Stimulated activated CD8-positive, alpha-beta memory T cell treated with anti-CD3 and anti-CD28 coated beads, Interleukin-12 subunit alpha, Interleukin-12 subunit beta, amount 100 ng/mL, for 24 hours (primary cell): Measurements from ENCODE around the gene GCLC.
"Not testable (repeated sequence)": the region's sequence is repeated elsewhere in the genome, so short reads cannot be mapped to it uniquely, and the experiment has no call there.

Experiments
- DNase-seq: peaks from one replicate; pipeline ENCODE4 v3.0.0-alpha.2; 2020; ENCODE audit errors: extremely low read depth

The GCLC gene

DNA sequence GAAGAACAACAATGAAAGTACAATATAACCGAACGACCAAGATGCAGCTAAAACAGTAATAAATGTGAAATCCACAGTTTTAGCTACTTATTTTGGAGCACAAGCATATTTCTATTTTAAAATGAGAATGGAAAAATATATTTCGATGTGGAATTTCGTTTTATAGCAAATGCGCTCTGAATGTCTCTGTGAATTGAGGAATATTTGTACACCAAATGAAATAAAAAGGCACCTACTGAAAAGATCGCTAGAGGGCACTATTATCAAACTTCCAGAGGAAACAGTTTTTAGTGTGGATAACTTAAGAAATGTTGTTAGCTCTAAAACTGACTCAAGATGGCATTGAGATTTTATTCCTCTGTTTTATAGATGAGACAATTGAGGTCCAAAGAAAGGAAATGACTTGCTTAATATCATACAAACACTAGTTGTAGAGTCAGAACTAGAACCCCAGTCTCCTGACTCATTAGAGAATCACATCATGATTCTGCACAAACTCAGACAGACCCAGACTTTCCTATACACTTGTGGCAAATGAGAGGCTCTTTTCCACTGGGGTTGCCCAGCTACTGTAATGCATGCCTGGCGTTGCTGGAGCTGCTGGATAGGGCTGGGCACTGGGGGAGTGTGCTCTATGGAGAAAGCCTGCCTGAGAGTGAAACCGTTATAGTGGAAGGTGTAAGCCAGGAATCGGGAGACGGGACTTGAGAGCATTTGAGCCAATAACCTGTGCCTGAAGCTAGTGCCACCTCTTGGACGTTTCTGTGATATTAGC lies 51.9 kb downstream of the GCLC start:
- DNase-seq: no peak

DNA sequence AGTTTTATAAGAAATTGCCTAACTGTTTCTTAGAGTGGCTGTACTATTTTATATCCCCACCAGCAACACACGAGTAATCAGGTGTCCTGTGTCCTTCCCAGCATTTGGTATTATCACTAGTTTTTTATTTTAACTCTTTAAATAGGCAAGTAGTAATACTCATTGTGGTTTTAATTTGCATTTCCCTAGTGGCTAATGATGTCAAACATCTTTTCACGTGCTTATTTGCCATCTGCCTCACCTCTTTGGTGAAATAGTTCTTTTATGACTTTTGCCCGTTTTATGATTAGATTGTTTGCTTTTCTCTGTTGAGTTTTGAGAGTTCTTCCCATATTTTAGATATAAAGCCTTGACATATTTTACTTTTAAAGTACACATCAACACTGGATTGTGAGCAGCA lies 57.8 kb downstream of the GCLC start:
- no peak for DNase-seq

DNA sequence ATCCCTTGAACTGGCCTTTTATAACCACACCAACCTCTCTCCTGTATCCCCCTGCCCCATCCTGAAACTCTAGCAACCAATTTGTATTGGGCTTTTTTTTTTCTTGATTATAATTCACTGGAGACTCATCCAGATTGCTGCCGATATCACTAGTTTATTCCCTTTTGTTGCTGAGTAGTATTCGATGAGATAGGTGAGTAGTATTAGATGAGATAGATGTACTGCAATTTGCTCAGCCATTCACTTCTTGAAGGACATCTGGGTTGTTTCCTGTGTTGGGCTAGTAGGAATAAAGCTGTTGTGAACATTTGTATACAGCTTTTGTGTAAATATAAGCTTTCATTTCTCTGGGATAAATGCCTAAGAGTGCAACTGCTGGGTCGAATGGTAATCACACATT lies 58.2 kb downstream of the GCLC start:
- no peak for DNase-seq

DNA sequence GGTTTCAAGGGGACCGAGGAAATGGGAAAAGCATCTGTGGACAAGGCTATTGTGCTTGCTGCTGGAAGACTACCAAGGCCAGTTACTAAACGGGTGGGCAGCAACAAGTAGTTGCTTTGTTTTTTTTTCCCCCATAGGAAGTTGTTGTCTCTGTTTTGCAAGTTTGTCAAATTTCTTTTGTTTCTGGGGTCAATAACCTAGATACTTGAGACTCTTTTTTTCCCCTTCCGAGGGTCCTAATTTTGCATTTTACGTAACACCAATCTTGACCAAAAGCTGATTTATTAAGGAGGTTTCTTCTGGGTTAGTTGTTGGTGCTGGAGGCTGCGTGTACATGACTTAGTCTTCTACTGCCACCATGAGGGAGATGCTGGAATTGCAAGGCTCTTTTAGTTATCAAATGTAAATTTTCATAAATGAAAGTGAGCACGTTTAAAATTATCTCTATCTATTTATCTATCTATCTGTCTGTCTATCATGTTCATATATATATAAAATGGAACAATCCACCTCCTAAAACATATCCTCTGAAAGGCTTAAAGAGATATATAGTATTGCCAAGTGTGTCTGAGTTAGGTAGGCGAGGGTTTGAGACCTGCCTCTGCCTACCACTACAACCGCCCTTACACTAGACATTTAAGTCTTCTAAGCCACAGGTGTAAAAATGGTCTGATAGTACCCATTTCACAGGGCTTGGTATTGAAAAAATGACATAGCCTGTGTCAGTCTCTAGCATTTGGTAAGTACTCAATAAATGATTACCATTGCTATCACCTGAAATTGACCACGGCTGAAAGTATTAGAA lies 60.2 kb downstream of the GCLC start:
- DNase-seq: peak; percentile 23

DNA sequence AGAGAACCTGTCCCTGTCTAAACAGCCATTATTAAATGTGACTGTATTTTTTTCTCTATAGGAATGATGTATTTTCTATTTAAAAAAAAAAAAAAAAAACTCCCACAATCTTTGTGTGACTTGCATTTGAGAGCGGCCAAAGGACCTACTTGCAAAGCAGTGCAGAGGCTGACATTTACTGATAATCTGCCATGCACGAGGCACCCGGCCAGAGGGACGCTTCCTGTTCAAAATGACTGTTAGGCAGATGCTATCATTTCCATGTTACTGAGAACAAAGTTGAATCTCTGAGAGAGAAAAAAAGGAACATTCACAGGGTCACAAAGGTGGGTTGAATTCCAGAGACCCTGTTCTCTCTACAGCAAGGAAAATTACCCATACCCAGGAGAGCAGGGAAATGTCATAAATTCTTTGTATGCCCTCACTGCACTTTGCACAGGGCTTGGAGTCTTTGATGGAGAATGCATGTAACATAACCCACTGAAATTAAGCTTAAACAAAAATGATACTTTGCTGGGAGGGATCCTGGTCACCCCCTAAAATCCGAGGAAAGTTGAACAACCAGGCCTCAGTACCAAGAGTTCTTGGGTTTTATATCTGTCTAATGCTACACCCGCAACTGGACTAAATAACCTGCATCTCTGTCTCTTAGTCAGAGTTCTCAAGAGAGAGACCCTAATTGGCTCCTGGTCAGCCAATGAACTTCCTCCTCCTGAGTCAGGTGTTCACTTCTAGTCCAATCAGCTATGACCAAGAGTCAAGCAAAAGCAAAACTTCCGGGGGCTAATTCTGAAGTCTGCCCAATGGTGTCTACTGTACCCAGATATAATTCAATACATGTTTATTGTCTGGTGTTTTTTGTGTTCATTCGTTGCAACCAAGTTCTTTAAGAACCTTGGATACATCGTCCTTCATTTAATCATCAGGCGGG lies 61.2 kb downstream of the GCLC start:
- no peak for DNase-seq

DNA sequence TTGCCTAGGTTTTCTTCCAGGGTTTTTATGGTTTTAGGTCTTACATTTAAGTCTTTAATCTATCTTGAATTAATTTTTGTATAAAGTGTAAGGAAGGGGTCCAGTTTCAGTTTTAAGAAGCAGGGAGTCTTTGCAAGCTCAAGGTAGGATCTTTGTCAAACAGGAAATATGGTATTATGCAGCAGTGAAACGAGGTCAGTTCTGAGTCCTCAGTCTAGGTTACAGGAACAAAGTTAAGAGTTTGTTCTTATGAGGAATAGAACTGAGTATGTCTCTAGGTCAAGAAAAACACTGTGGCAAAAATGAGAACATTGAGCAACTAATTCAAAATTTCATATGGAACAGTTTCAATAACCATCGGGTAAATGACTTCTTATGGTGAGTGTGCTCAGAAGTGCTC lies 63.6 kb downstream of the GCLC start:
- no peak for DNase-seq

DNA sequence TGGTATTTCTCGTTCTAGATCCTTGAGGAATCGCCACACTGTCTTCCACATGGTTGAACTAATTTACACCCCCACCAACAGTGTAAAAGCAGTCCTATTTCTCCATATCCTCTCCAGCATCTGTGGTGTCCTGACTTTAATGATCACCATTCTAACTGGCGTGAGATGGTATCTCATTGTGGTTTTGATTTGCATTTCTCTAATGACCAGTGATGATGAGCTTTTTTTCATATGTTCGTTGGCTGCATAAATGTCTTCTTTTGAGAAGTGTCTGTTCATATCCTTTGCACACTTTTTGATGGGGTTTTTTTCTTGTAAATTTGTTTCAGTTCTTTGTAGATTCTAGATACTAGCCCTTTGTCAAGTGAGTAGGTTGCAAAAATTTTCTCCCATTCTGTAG lies 64.1 kb downstream of the GCLC start:
- not testable (repeated sequence) for DNase-seq

DNA sequence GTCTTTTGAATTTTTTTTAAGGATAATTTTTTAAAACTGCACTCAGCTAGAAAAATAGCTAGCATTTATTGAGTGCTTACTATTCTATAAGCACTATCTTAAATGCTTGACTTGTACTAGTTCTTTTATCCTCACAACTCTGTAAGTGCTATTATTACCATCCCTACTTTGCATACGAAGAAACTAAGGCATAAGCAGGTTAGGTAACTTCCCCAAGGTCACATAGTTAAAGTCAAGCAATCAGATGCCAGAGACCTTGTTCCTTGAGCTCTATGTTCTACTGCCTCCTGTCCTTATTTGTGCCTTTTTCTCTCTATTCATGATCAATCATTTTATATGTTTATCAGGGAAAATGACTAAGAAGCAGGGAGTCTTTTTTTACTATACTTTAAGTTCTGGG lies 65.0 kb downstream of the GCLC start:
- DNase-seq: no peak

DNA sequence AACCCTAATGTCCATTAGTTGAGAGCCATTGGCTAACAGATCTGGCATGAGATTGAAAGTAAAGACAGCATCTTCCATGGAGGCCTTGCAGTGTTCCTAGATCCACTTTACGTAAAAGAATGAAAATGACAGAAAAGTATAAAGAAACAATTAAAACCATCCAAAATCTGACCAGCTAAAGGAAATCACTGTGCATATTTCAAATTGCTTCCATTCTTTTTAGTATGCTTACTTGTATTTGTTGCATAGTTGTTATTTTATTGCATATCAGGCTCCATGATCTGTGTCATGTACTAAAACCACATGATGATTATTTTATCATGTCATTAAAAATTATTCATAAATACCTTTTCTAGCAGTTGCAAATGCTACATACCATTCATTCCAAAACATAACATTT lies 67.9 kb downstream of the GCLC start:
- DNase-seq: no peak

DNA sequence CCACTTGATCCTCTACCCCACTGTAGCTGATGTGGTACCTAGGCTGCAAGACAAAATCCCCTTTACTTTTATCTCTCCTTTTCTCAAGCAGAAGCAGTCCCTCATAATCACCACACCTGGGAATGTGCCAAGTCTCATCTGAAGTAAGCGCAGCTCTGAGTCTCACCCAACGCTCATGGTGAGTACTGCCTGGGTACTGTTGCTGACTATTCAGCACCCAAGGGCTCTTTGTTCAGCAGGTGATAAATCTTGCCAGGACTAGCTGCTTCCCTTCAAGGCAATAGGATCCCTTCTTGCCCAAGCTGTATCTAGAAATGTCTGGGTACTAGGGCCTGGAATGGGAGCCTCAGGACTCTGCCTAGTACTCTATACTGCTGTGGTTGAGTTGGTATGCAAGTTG lies 70.9 kb downstream of the GCLC start:
- no peak for DNase-seq

DNA sequence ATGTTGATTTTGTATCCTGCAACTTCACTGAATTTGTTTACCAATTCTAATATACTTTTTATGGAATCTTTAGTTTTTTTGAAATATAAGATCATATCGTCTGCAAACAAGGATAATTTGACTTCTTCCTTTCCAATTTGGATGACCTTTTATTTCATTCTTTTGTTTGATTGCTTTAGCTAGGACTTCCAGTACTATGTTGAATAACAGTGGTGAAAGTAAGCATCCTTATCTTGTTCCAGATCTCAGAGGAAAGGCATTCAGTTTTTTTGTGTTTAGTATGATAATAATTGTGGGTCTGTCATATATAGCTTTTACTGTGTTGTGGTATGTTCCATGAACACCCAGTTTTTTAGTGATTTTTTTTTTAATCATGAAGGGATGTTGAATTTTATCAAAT lies 75.7 kb downstream of the GCLC start:
- no peak for DNase-seq

DNA sequence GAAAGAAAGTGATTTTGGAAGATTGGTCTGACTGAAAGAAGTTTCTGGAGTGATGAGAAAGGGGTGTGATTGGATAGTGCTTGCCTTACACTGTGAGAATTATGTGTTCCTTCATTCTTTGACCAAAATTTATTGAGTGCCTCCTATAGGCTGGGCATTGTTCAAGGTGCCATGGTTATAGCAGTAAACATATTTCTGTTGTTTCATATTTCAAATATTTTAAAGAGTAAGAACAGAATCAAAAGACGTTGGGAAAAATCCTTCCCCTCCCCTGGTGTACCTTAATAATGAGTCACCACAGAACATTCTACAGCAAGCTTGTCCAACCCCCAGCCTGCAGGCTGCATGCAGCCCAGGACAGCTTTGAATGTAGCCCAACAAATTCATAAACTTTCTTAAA lies 78.6 kb downstream of the GCLC start:
- no peak for DNase-seq

DNA sequence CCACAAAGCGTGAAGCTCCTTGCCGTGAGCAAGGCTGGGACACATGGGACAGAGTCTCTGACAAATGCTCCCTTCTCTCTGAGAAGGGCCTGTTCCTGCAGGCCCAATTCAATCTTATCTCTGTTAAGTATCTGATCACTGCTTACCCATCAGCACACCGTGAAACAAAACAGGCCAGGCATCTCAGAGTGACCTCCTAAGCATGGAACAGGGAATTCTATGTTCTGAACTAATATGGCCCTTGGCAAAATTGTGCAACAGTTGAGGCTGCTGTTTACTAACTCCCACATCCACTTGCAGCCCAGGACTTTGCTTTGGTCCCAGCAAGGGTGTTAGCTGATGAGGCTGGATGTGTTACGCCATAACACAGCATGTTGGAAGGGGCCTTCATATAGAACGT lies 79.2 kb downstream of the GCLC start:
- DNase-seq: no peak

DNA sequence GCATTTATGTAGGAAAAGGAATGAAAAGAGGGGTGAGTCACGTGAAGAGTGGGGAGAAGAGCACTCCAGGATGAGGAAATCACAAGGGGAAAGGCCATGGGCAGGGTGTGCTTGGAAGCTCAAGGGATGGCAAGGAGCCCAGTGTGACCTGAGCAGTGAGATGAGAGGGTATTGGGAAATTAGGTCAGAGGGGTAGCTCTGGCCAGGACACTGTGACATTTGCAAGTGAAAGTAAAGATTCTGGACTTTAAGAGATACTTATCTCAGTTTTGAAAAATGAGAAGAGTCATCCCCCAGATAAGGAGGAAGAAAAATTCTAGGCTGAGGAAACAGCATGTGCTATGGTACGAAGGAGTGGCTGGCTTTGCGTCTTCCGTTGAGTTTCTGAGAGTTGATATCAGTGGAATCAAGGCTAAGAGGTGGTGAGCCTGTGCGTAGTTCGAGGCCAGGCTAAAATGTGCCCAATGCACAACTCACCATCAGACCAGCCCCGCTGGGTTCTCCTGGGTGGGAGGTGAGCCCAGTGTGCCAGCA lies 79.9 kb downstream of the GCLC start:
- DNase-seq: no peak

DNA sequence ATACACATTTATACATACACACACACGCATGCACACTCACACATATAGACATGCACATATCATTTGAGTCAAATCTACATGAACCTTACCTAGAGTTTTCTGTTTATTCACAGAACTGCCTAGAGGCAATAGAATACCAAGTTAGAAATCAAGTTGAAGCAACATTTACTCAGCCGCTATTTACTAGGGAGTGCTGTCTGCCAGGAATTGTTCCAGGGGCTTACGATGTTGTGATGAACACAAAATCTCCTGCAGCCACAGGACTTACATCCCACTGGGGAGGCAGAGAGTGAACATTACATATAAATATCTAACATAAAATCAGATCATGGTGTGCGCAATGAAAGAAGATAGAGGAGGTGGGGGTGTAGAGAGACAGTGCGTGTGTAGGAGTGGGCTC lies 80.4 kb downstream of the GCLC start:
- no peak for DNase-seq

DNA sequence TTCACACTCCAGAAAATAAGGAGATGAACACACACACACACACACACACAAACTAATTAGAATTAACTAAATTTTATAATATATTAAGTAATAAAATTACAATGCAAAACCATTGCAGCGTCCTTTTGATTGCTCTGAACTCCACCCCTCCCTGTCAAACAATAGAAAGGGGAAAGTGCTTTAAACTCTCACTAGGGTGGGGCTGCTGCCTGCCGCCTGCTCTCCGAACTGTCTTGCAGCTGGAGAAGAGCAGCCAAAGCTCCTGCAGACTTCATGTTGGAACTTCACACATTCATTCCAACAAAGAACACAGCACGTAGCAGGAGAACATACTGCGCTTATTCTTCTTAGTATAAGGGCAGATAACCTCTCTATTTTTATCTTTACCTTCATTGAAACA lies 83.2 kb downstream of the GCLC start:
- DNase-seq: no peak

DNA sequence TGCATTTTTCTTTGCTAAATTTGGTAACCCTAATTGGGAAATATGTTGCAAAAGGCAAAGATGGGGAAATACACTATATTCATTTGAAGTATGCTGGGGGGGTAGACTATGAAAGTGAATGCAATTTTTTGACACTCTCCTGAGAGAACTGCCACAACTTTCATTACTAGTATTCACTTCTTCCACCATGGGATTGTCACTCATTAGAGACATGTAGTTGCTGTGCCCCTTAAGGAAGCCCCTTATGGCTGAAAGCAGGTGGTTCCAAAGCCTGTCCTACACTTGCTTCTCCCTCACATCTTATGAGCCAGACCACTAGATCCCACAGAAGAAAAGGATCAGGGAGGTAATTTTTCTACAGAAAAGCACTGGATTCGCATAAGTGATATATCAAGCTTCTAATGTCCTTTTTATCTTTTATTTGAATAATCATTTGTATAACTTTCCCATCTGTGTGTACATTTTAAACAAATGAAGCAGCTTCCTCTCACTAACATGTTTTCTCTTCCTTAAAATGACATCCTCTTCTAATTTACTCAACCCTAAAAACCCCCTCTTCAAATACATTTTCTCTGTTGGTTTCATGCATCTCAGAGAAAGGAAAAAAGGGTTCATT lies 83.8 kb downstream of the GCLC start:
- no peak for DNase-seq

DNA sequence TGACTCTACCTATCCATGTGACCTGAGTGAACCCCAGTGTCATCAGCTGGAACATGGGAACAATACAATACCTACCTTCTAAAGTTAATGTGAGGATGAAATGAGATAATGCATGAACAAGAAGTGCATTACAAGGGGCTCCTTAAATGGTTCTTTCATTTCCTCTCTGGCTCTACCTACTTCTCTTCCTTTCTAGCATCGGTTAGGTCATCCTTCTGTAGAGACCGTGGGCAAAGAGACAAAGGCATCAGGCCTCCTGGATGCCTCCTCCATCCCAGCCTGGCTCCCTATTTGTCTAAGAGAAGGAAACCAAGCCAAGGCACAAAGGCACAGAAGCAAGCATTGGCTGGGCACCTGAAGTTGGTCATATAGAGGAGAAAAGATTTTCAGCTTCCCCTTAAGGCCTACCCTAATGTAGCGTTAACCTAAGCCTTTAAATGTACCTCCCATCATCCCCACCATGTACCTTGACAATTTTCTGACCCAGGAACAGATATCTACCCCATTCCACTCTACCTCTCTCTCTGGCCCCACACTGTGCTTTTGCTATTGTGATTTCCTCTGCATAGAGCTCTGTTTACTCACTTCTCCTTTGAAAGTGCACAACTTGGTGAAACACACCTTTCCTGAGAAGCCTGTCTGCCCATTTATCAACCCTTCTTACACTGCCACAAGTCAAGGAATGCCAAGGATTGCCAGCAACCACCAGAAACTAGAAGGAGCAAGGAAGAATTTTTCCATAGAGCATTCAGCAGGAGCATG lies 86.6 kb downstream of the GCLC start:
- DNase-seq: no peak

DNA sequence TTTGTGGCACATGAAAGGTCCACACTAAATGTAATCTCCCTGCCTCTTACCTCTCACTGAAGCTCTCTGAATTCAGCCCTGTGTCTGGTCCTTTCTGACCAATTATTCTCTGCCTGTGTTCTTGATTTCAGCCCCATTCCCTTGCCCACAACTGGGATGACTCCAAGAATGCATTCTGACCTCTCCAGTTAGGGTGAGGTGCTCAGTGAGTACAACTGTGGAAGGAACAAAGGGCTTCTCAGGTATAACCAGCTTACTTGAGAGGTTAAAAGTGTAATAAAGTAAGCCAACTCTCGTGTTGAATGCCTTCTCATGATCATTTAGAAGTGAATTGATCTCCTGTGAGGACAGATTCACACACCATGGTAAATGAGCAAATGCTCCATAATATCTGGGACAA lies 88.1 kb downstream of the GCLC start:
- DNase-seq: no peak

DNA sequence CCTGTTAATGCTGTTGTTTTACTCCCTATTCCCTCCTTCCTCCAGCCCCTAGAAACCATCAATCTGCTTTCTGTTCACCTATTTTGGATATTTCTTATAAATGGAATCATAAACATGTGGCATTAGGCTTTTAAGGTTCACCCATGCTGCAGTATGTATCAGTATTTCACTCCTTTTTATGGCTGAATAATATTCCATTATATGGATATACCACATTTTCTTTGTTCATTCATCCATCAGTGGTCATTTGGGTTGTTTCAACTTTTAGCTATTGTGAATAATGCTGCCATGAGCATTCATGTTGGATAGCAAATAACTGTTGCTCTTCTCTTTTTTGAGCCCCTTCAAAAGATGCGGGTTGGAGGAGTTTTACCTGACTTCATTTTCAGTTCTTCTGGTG lies 89.2 kb downstream of the GCLC start:
- no peak for DNase-seq

DNA sequence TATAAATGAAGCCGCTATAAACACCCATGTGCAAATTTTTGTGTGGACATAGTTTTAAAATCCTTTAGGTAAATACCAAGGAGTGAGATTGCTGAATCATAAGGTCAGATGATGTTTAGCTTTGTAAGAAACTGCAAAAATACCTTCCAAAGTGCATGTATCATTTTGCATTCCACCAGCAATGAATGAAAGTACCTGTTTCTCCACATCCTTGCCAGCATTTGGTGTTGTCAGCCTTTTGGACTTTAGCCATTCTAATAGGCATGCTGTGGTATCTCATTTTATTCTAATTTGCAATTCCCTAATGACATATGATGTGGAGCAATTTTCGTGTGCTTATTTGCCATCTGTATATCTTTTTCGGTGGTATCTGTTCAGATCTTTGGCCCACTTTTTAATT lies 93.7 kb downstream of the GCLC start:
- DNase-seq: no peak
